Activated T-cell treated with anti-CD3 and anti-CD28 coated beads for 48 hours (primary cell): ENCODE data around the gene HLX.

ENCODE experiments used
- DNase-seq: peaks from one replicate; pipeline ENCODE4 v3.0.0-alpha.2; 2020; ENCODE audit warnings: low read depth

HLX gene

GRCh38 chr1:220882061-220882891 lies 3.0 kb downstream of the HLX start:
- DNase-seq = no peak

GRCh38 chr1:220884109-220884980 lies 5.1 kb downstream of the HLX start:
- DNase-seq = no peak

- DNase-seq = no peak
Measured at GRCh38 chr1:220884981-220885918, 6.0 kb downstream of the HLX start.

DNA sequence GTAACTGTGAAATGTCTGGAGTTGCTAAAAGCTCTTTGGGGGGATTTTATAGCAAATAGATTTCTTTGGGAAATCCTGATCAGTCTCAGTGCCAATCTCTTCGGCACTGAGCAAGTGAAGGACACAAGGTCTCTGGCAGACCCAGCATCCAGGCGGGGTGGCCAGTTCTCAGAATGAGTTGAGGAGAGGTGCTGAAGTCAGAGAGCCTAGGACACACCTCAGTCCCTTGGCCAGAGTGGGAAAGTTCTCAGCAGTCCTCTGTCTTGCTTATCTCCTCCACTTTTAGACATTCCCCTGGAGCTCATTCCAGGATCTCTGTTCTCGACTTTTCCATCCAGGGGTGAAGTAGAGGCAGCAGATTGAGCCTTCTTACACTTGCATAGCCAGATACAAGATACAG lies 6.7 kb downstream of the HLX start:
- no peak for DNase-seq

DNA sequence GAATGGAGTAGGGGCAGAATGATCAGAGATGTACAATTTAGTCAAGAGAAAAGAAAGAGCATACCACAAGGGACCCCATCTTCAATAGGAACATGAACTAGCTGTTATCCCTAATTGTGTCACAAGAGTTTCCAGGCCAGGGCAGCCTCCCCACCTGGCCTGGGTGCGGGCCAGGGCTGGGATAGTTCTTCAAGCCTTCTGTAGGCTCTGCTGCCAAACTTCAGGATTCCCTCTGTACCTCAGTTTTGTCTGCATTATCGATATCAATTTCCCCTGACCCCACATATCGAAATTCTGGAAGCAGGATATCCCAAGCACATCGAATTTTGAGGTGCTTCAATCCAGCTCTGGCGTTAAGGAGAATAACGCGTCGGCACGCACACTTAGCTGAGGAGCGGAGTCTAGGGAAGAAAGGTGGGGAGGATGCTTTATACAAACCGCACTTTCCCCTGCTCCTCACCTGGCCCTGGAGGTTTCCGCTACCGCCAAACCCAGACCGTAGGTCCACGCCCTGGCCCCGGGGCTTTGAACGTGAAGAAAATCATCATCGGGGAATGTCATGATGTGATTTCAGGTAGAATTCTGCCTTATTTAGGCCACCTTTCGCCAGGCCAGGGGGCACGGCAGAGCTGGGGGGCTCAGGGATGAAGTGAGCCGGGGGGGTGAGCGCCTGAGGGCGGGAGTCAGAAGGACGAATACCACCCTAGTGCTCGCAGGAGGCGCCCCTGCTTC lies 7.4 kb downstream of the HLX start:
- DNase-seq = no peak

DNA sequence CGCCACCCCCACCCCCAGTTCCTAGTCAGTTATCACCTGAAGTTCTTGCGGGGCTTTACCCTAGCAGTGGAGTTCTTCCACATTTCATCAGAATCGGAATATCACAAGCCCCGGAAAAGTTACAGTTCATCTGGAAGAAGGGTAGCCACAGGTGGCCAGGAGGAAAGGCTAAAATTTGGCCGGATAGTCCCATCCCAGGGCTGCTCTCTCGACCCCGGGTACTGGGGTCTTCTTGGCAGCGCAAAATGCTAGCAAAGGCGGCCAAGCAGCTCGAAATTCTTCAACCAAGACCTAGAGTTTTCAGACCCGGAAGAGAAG lies 7.9 kb downstream of the HLX start:
- no peak for DNase-seq

- DNase-seq = no peak
Measured at GRCh38 chr1:220887520-220888416, 8.5 kb downstream of the HLX start.

GRCh38 chr1:220888417-220888986 lies 9.3 kb downstream of the HLX start:
- DNase-seq = no peak

DNA sequence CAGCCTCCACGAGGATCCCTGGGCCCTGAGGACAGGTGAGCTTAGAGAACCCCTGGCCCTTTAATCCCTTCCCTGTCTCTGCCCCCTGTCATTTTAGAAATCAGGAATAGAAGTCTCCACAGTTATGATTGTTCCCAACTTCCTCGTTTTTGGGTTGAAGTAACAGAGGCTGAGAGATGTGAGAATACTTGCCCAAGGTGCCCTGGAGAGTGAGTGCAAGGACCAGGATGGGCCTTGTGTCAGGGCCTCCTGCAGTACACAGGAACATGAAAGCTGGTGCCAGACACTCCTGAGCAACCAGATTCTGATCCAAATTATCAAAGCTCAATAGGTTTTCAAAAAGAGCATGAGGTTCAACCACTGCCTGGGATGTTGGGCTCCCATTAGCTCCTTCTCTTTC lies 10.1 kb downstream of the HLX start:
- DNase-seq = no peak

DNA sequence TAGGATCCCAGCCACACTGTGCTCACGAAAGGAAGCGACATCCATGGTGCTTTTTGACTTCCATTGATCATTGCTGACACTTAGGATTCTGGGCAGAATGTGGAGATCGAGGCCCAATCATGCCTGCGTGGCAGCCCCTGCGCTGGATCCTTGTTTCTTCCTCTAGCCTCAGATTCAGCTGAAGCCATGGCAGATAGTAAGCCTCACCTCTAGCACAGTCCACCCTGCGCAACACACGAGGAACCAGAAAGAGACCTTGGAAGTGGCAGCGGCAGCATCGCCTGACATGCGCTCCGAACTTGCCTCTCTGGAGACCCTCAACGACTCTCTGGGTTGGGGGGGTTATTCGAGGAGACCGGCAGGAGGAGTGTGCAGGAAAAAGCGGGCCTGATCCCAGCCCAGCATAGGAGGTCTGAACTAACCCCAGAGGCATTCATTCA lies 10.6 kb downstream of the HLX start:
- no peak for DNase-seq

- DNase-seq = no peak
Measured at GRCh38 chr1:220890602-220891001, 11.4 kb downstream of the HLX start.

DNA sequence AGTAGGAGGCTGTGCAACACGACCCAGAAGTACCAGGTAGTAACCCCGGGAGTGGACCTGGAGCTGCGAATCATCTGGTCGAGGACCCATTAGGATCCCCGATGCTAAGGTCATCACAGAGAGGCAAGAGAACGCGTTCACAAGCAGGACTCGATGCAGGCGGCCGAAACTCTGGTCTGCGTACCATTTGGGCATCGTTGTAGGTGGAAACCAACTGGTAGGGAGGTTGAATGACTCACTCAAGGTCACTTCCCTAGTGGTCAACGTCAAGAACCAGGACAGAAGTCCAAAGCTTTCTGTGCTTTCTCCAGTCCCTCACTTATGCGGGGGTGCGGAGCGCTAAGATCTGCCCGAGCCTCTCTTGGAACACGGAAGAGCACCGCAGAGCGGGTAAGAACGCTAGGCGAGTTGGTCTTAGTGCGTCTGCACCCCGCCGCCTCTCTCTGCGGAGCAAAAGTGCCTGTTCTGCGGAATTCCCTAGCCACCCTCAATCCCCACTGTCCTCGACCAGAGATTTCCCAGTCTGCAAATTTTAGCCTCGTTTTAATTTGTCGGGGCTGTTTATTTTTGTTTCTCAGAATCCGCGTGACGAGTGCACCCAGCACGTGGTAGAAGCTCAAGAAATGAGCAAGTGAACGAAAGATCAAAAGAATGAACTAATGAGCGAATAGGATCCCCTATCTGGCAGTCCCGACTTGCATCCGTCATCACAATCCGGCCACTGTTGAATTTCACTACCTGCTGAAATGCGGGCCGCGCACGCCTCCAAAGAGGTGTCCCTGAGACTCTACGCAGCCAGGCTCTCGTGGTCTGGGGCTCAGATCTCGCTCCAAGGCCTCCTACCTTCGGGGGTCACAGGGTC lies 12.2 kb downstream of the HLX start:
- DNase-seq = no peak

GRCh38 chr1:220892086-220892376 lies 12.8 kb downstream of the HLX start:
- DNase-seq = no peak

GRCh38 chr1:220892997-220893700 lies 13.9 kb downstream of the HLX start:
- DNase-seq = no peak

DNA sequence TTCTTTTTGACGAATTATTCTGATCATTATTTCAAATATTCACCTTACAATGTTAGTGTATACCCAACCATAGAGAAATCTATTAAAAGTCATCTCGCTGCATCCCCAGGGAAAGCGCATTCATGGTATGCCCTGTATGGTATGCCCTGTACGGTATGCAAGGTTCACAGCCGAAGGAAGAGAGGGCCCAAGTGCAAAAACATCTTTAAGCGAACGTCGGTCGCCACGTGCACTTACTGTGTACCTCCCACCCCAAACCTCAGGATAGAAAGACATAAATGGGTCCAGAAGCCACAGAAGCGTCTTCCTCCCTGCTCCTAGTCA lies 14.4 kb downstream of the HLX start:
- DNase-seq = no peak

- no peak for DNase-seq
Measured at GRCh38 chr1:220894025-220894923, 15.0 kb downstream of the HLX start.

DNA sequence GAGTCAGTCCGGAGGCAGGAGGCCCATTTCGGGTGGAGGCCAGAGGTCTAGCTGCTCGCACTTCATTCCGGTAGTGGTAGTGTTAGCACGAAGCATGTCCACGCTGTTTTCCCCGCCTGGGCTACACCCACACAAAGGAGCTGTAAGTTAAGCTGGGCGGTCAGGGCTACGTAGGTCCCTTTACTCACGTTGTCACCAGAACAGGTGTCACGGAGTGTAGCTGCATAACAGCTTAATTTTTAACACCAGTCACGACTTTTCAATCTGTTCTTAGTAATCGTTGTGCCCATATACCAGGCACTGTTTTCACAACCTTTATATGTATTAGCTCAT lies 15.6 kb downstream of the HLX start:
- no peak for DNase-seq

DNA sequence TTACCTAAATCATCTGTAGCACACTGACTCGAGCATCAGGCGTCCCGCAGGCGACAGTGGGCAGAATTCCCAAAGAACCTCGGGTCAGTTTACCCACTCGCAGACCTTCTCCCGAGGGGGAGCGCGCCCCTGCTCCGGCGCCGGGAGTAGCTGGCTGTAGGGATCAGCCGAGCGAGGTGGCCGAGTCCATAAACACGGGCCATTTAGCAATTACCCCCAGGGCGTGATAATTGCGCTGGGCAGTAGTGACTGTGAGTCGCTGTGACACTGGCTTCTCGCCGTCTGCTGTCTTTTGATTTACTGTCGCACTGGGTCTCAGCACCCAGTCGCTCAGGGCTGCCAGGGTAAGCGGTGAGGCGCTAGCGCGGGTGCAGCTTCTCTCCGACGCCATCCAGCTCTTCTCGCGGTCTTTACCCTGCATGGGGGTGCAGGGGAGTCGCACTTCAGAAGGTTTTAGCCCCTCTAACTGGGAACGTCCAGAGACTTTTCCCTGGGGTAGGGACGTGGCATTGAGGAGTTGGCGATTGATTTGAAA lies 16.2 kb downstream of the HLX start:
- no peak for DNase-seq
